Memory B cell (primary cell): ENCODE data around the gene DNTT.

ENCODE experiments used
- ATAC-seq: fragments of 150-1000 bp; cut with Tn5 transposase; 2 replicates; pipeline ENCODE4 v1.10.0; 2021; ENCODE audit warnings: low read depth, mild to moderate bottlenecking, moderate library complexity
- DNase-seq, 2 donors: peaks; one replicate each; pipeline ENCODE4 v3.0.0; 2022; ENCODE audit warnings: low spot score in 2 of 2
- H3K27ac Mint-ChIP-seq: one replicate; pipeline ENCODE4 v1.8.0; 2022; ENCODE audit warnings: mild to moderate bottlenecking, moderate library complexity, mixed read lengths
- H3K27me3 Mint-ChIP-seq: one replicate; pipeline ENCODE4 v1.8.0; 2022; ENCODE audit warnings: mixed read lengths
- H3K36me3 Mint-ChIP-seq: one replicate; pipeline ENCODE4 v1.8.0; 2022; ENCODE audit warnings: mild to moderate bottlenecking, mixed read lengths
- H3K4me1 Mint-ChIP-seq: one replicate; pipeline ENCODE4 v1.8.0; 2022; ENCODE audit warnings: mixed read lengths
- H3K4me3 Mint-ChIP-seq: one replicate; pipeline ENCODE4 v1.8.0; 2022; ENCODE audit warnings: mild to moderate bottlenecking, moderate library complexity, mixed read lengths
- H3K9me3 Mint-ChIP-seq: one replicate; pipeline ENCODE4 v1.8.0; 2022; ENCODE audit warnings: mixed read lengths

The DNTT gene

GRCh38 chr10:96359616-96360015, 55.4 kb downstream of the DNTT start:
- H3K27me3 Mint-ChIP-seq = peaks cover 16% of the 10 kb centered on the region
- H3K4me1 Mint-ChIP-seq = no peaks in the 10 kb centered on the region
- ATAC-seq (no peak), DNase-seq (no peak)
- no peak overlapping the region for H3K27ac Mint-ChIP-seq
- no peak overlapping the region for H3K4me3 Mint-ChIP-seq
- no peaks in the 10 kb centered on the region for H3K9me3 Mint-ChIP-seq
- H3K36me3 Mint-ChIP-seq = no peaks in the 10 kb centered on the region

- ATAC-seq (no peak), DNase-seq (no peak)
- no peaks in the 10 kb centered on the region for H3K36me3 Mint-ChIP-seq
- no peaks in the 10 kb centered on the region for H3K9me3 Mint-ChIP-seq
- no peak overlapping the region for H3K4me3 Mint-ChIP-seq
- no peaks in the 10 kb centered on the region for H3K4me1 Mint-ChIP-seq
- peaks cover 13% of the 10 kb centered on the region for H3K27me3 Mint-ChIP-seq
- no peak overlapping the region for H3K27ac Mint-ChIP-seq
Measured at GRCh38 chr10:96360331-96360730, 56.1 kb downstream of the DNTT start.

- Mint-ChIP-seq H3K27ac (no peak overlapping the region), H3K36me3 (no peaks in the 10 kb centered on the region), H3K9me3 (no peaks in the 10 kb centered on the region), H3K4me1 (no peaks in the 10 kb centered on the region), H3K4me3 (no peak overlapping the region), H3K27me3 (peaks cover 13% of the 10 kb centered on the region)
- no peak for ATAC-seq
- DNase-seq = no peak
Measured at GRCh38 chr10:96360766-96361165, 56.5 kb downstream of the DNTT start.

GRCh38 chr10:96365571-96365970, 61.3 kb downstream of the DNTT start:
- H3K27me3 Mint-ChIP-seq = no peaks in the 10 kb centered on the region
- no peak overlapping the region for H3K27ac Mint-ChIP-seq
- H3K4me1 Mint-ChIP-seq = no peaks in the 10 kb centered on the region
- no peak for DNase-seq
- no peaks in the 10 kb centered on the region for H3K36me3 Mint-ChIP-seq
- no peaks in the 10 kb centered on the region for H3K9me3 Mint-ChIP-seq
- ATAC-seq = no peak
- H3K4me3 Mint-ChIP-seq = no peak overlapping the region

- Mint-ChIP-seq H3K9me3 (no peaks in the 10 kb centered on the region), H3K36me3 (no peaks in the 10 kb centered on the region), H3K4me3 (no peak overlapping the region), H3K27me3 (no peaks in the 10 kb centered on the region), H3K4me1 (no peaks in the 10 kb centered on the region), H3K27ac (no peak overlapping the region)
- DNase-seq = no peak
- ATAC-seq = no peak
Measured at GRCh38 chr10:96366508-96366907, 62.3 kb downstream of the DNTT start.

- no peak for DNase-seq
- no peaks in the 10 kb centered on the region for H3K36me3 Mint-ChIP-seq
- ATAC-seq = no peak
- H3K9me3 Mint-ChIP-seq = no peaks in the 10 kb centered on the region
- H3K4me1 Mint-ChIP-seq = no peaks in the 10 kb centered on the region
- H3K27me3 Mint-ChIP-seq = no peaks in the 10 kb centered on the region
- no peak overlapping the region for H3K4me3 Mint-ChIP-seq
- H3K27ac Mint-ChIP-seq = no peak overlapping the region
Measured at GRCh38 chr10:96367470-96367869, 63.2 kb downstream of the DNTT start.

- H3K4me3 Mint-ChIP-seq = no peak overlapping the region
- no peaks in the 10 kb centered on the region for H3K9me3 Mint-ChIP-seq
- H3K27ac Mint-ChIP-seq = no peak overlapping the region
- ATAC-seq = no peak
- H3K4me1 Mint-ChIP-seq = no peaks in the 10 kb centered on the region
- no peaks in the 10 kb centered on the region for H3K36me3 Mint-ChIP-seq
- no peaks in the 10 kb centered on the region for H3K27me3 Mint-ChIP-seq
- no peak for DNase-seq
Measured at GRCh38 chr10:96368971-96369370, 64.7 kb downstream of the DNTT start.

GRCh38 chr10:96369890-96370583, 65.8 kb downstream of the DNTT start:
- H3K4me3 Mint-ChIP-seq = no peak overlapping the region
- DNase-seq = no peak
- no peak overlapping the region for H3K27ac Mint-ChIP-seq
- peaks cover 4% of the 10 kb centered on the region for H3K27me3 Mint-ChIP-seq
- peaks cover 7% of the 10 kb centered on the region for H3K4me1 Mint-ChIP-seq
- H3K36me3 Mint-ChIP-seq = no peaks in the 10 kb centered on the region
- no peaks in the 10 kb centered on the region for H3K9me3 Mint-ChIP-seq
- no peak for ATAC-seq

- no peak overlapping the region for H3K4me3 Mint-ChIP-seq
- ATAC-seq = peak; percentile 37
Measured at GRCh38 chr10:96370584-96371157, 66.4 kb downstream of the DNTT start.

GRCh38 chr10:96371356-96371755, 67.1 kb downstream of the DNTT start:
- peaks cover 10% of the 10 kb centered on the region for H3K4me1 Mint-ChIP-seq
- no peaks in the 10 kb centered on the region for H3K36me3 Mint-ChIP-seq
- H3K27ac Mint-ChIP-seq = no peak overlapping the region
- ATAC-seq = no peak
- H3K4me3 Mint-ChIP-seq = no peak overlapping the region
- no peak for DNase-seq
- H3K9me3 Mint-ChIP-seq = no peaks in the 10 kb centered on the region
- peaks cover 4% of the 10 kb centered on the region for H3K27me3 Mint-ChIP-seq

More at GRCh38 chr10:96370584-96371157, 66.4 kb downstream of the DNTT start:
- peaks cover 4% of the 10 kb centered on the region for H3K27me3 Mint-ChIP-seq
- H3K36me3 Mint-ChIP-seq = no peaks in the 10 kb centered on the region
- peak; percentile 52 to 59 for DNase-seq
- no peak overlapping the region for H3K27ac Mint-ChIP-seq
- peaks cover 10% of the 10 kb centered on the region for H3K4me1 Mint-ChIP-seq
- H3K9me3 Mint-ChIP-seq = no peaks in the 10 kb centered on the region

GRCh38 chr10:96374004-96374403, 69.8 kb downstream of the DNTT start:
- ATAC-seq = no peak
- Mint-ChIP-seq H3K36me3 (no peaks in the 10 kb centered on the region), H3K4me3 (peak overlapping the region; percentile 54), H3K9me3 (no peaks in the 10 kb centered on the region), H3K27ac (no peak overlapping the region), H3K4me1 (peaks cover 10% of the 10 kb centered on the region), H3K27me3 (peaks cover 5% of the 10 kb centered on the region)
- DNase-seq = no peak

GRCh38 chr10:96374639-96374984, 70.4 kb downstream of the DNTT start:
- Mint-ChIP-seq H3K27ac (no peak overlapping the region), H3K36me3 (no peaks in the 10 kb centered on the region), H3K9me3 (no peaks in the 10 kb centered on the region), H3K4me3 (peak overlapping the region; percentile 72), H3K27me3 (peaks cover 5% of the 10 kb centered on the region), H3K4me1 (peaks cover 10% of the 10 kb centered on the region)
- DNase-seq = no peak
- ATAC-seq = no peak

- no peaks in the 10 kb centered on the region for H3K36me3 Mint-ChIP-seq
- no peaks in the 10 kb centered on the region for H3K9me3 Mint-ChIP-seq
- ATAC-seq = peak; percentile 88
- H3K27ac Mint-ChIP-seq = no peak overlapping the region
- H3K4me3 Mint-ChIP-seq = peak overlapping the region; percentile 72
- peak; percentile 71 to 79 for DNase-seq
- H3K4me1 Mint-ChIP-seq = peaks cover 10% of the 10 kb centered on the region
- H3K27me3 Mint-ChIP-seq = peaks cover 5% of the 10 kb centered on the region
Measured at GRCh38 chr10:96374985-96375830, 71.0 kb downstream of the DNTT start.

GRCh38 chr10:96376483-96376882, 72.2 kb downstream of the DNTT start:
- H3K36me3 Mint-ChIP-seq = no peaks in the 10 kb centered on the region
- ATAC-seq = no peak

More at GRCh38 chr10:96376483-96376882, 72.2 kb downstream of the DNTT start:
- Mint-ChIP-seq H3K4me3 (no peak overlapping the region), H3K9me3 (no peaks in the 10 kb centered on the region), H3K27me3 (peaks cover 12% of the 10 kb centered on the region), H3K4me1 (peaks cover 10% of the 10 kb centered on the region), H3K27ac (no peak overlapping the region)
- no peak for DNase-seq
